K562 (cell line): ENCODE results near the gene RAB40B. TPM values are rescaled to one million over a fixed set of nuclear protein-coding genes. Genes with fewer than 3 reads are reported as not detected.

Experiments used
- ATAC-seq: fragments of 200-7000 bp; cut with Tn5 transposase; 3 replicates; pipeline ENCODE4 v1.9.1; 2020; ENCODE audit warnings: moderate library complexity
- BruUV-seq: library from RNA; stranded (reverse); fragments of 400-500 nt; replicated peaks from 2 replicates; lab custom pipeline; 2021; lab: Mats Ljungman, UMichigan
- CTCF ChIA-PET: fragments of 300-600 bp; formaldehyde crosslinking; extraction: SDS; loops from one replicate; lab custom pipeline; 2021; ENCODE audit warnings: low intra/inter-chr PET ratio; lab: Yijun Ruan, JAX
- POLR2A ChIA-PET: fragments of 300-600, 350-650 bp; sonication (Branson Sonifier 250); formaldehyde crosslinking; extraction: SDS; loops from one replicate; lab custom pipeline; 2021; ENCODE audit warnings: antibody characterized with exemption, inconsistent platforms; lab: Yijun Ruan, JAX
- DNase-seq, 4 experiments: peaks; one replicate each; pipeline versions ENCODE4 v3.0.0 to v3.0.0-alpha.2; 2011 to 2018; ENCODE audit warnings: low spot score in 3 of 4, mixed read lengths in 3 of 4; ENCODE audit errors: extremely low read depth in 1 of 4
- FAIRE-seq: peaks from 2 replicates; lab custom pipeline; 2011; peaks lifted over from hg19 to GRCh38; lab: Jason Lieb, UNC
- H2AFZ ChIP-seq: 2 replicates; pipeline ENCODE4 v1.6.0; 2011; ENCODE audit warnings: low read depth, low read length, control low read depth, inconsistent platforms
- H3K27ac ChIP-seq: fragments of 200-600 bp; 3 replicates; pipeline ENCODE4 v1.8.0; 2011; ENCODE audit warnings: low read depth, mild to moderate bottlenecking, control low read depth, inconsistent platforms, low read length, moderate library complexity, mixed read lengths; ENCODE audit errors: extremely low read depth
- H3K27me3 ChIP-seq, 2 experiments: fragments of 300-600 bp in 1 of 2; 2 replicates in 1 of 2; 3 replicates in 1 of 2; pipeline versions ENCODE4 v1.6.0 to v1.8.0; 2011; ENCODE audit warnings: inconsistent platforms in 2 of 2, low read length in 2 of 2, mild to moderate bottlenecking in 1 of 2, mixed read lengths in 1 of 2, moderate library complexity in 1 of 2; ENCODE audit not compliant: control insufficient read depth in 2 of 2, insufficient read depth in 2 of 2
- H3K36me3 ChIP-seq: fragments of 300-600 bp; 3 replicates; pipeline ENCODE4 v1.8.0; 2011; ENCODE audit warnings: mild to moderate bottlenecking, low read length, inconsistent platforms; ENCODE audit not compliant: control insufficient read depth, insufficient read depth
- H3K4me1 ChIP-seq, 2 experiments: fragments of 200-600 bp in 1 of 2; replicated peaks in 1 of 2; 2 replicates in 1 of 2; 3 replicates in 1 of 2; pipeline versions ENCODE4 v1.5.1 to v1.8.0; 2011; ENCODE audit warnings: inconsistent platforms in 2 of 2, low read length in 2 of 2, mild to moderate bottlenecking in 1 of 2, mixed read lengths in 1 of 2, moderate library complexity in 1 of 2; ENCODE audit not compliant: control insufficient read depth in 2 of 2, insufficient read depth in 2 of 2
- H3K4me2 ChIP-seq: 2 replicates; pipeline ENCODE4 v1.6.1; 2011; ENCODE audit warnings: low read length, control low read depth, inconsistent platforms, mixed read lengths; ENCODE audit not compliant: insufficient read depth
- H3K4me3 ChIP-seq: fragments of 200-600 bp; sonication (generic), shearing (Covaris generic); 2 replicates; pipeline ENCODE4 v1.5.1; 2016; ENCODE audit warnings: control low read depth, inconsistent platforms
- H3K79me2 ChIP-seq: fragments of 200-600 bp; 3 replicates; pipeline ENCODE4 v1.8.0; 2011; ENCODE audit warnings: low read length, inconsistent platforms; ENCODE audit not compliant: control insufficient read depth, insufficient read depth
- H3K9ac ChIP-seq, 2 experiments: 2 replicates each; pipeline versions ENCODE4 v1.6.0 to v1.6.1; 2011; ENCODE audit warnings: low read depth in 2 of 2, low read length in 2 of 2, control low read depth in 1 of 2, inconsistent platforms in 1 of 2, mild to moderate bottlenecking in 1 of 2, mixed read lengths in 1 of 2; ENCODE audit not compliant: insufficient read depth in 1 of 2
- H3K9me1 ChIP-seq: one replicate; pipeline ENCODE4 v1.6.0; 2011; ENCODE audit warnings: inconsistent platforms, mild to moderate bottlenecking, low read length, moderate library complexity; ENCODE audit not compliant: control insufficient read depth, insufficient read depth
- H3K9me3 ChIP-seq: replicated peaks from 2 replicates; pipeline ENCODE4 v1.5.1; 2011; ENCODE audit warnings: low read depth, low read length, inconsistent platforms; ENCODE audit not compliant: control insufficient read depth, insufficient read depth
- H4K20me1 ChIP-seq: replicated peaks from 2 replicates; pipeline ENCODE4 v1.6.1; 2011; ENCODE audit warnings: low read length, inconsistent platforms, mixed read lengths; ENCODE audit not compliant: control insufficient read depth, insufficient read depth
- CBFA2T3 ChIP-seq: fragments of 450-650 bp; IDR thresholded peaks from 2 replicates; pipeline ENCODE4 v1.6.1; 2017
- KHSRP ChIP-seq: fragments of 450-650 bp; IDR thresholded peaks from 2 replicates; pipeline ENCODE4 v1.6.1; 2017
- MGA ChIP-seq: fragments of 450-650 bp; IDR thresholded peaks from 2 replicates; pipeline ENCODE4 v1.6.1; 2016; ENCODE audit warnings: mild to moderate bottlenecking, moderate library complexity
- MTA3 ChIP-seq: fragments of 450-650 bp; formaldehyde crosslinking; IDR thresholded peaks from 2 replicates; pipeline ENCODE4 v1.6.1; 2017; ENCODE audit warnings: mild to moderate bottlenecking, borderline replicate concordance
- PTBP1 ChIP-seq: fragments of 200-400 bp; formaldehyde crosslinking; IDR thresholded peaks from 2 replicates; pipeline ENCODE4 v1.6.1; 2017; ENCODE audit warnings: low read depth, low read length
- ZNF696 ChIP-seq: fragments of 250-450 bp; sonication (Bioruptor Pico); conservative IDR thresholded peaks from 2 replicates; pipeline ENCODE4 v1.4.0; 2020; ENCODE audit warnings: mild to moderate bottlenecking, moderate library complexity
- WGBS: fragments of 100-300 bp; shearing (Covaris generic); methylation state at CpG from one replicate; pipeline ENCODE4 v1.1.6; 2016; ENCODE audit warnings: low coverage, mixed read lengths; ENCODE audit not compliant: insufficient coverage; ENCODE audit errors: missing lambda C conversion rate; 5-methylcytosine and 5-hydroxymethylcytosine counted together
- in situ Hi-C: fragments of 300-500 bp; cut with MboI; formaldehyde crosslinking; loops from 4 replicates; pipeline ENCODE4 v1.15.0; 2018; ENCODE audit warnings: inconsistent platforms, mixed read lengths
- intact Hi-C: fragments of 100-400 bp; cut with micrococcal nuclease; formaldehyde crosslinking; loops from 2 replicates; pipeline ENCODE4 v1.14.2; 2022
- polyA plus RNA-seq, 8 experiments: library from polyadenylated mRNA; depleted of rRNA in 4 of 8; stranded (reverse) in 5 of 8; unstranded in 3 of 8; fragments of >200 nt; fragmentation: Nextera tagmentation in 2 of 8; fragmentation: Illumina TruSeq in 1 of 8; extraction: Ambion mirVana in 2 of 8; extraction: Trizol in 1 of 8; gene quantifications; 2 replicates each; pipeline versions ENCODE4 v1.2.1 to v1.2.3, GENCODE V29; 2011 to 2014; ENCODE audit warnings: inconsistent platforms in 1 of 8, missing spikeins in 1 of 8
- total RNA-seq, 7 experiments: library from RNA; depleted of rRNA in 6 of 7; stranded (reverse); fragments of >200 nt in 6 of 7; fragmentation: Illumina TruSeq in 2 of 7; extraction: Trizol in 2 of 7; gene quantifications; 2 replicates each; pipeline versions ENCODE4 v1.2.1 to v1.2.3, GENCODE V29; 2011 to 2021; ENCODE audit warnings: low replicate concordance in 1 of 7
- TF ChIP-seq, protein P1 (sequence below): fragments of 250-450 bp; sonication (Bioruptor Pico); IDR thresholded peaks from 2 replicates; pipeline ENCODE4 v1.8.0; 2022; ENCODE audit warnings: moderate library complexity, mild to moderate bottlenecking, inconsistent platforms

RAB40B gene
- total and polyA plus RNA-seq, 9 of the 15 experiments (the other 6 are each of a cell fraction or from before 2014, with no cell fraction given), result 0.13 to 4.6 (median 1.4) TPM

DNA sequence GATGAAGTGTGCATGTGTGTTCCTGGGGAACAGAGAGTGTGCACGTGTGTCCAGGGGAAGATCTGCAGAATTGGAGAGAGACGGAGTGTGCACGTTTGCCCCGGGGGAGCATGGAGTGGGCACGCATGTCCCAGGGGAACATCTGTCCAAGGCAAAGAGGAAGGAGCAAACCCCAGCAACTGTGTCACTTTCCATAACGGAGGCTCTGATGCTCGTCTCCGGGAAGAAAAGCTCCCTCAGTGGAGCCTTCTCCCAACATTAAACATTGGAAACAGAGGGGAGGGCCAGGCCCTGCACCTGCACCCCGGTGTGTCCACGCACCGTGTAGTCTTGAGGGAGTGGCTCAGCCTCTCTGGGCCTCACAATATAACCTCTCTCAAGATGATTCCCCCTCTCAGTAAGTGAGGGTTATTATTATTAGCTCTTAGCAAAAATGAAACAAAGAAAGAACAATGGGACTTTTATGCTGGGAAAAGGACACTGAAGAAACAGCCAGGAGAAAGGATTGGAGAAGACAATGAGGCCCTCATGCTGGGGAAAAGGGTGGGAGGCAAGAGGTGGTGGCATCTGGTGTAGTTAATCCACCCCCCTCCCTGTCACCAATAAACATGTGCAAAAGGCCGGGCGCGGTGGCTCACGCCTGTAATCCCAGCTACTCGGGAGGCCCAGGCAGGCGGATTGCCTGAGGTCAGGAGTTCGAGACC is 7.6 kb downstream of the RAB40B start:
- FAIRE-seq (no peak), DNase-seq (no peak), ATAC-seq (no peak)
- no peak overlapping the region for H3K9ac ChIP-seq
- no peak overlapping the region for H3K4me3 ChIP-seq
- WGBS, result 13% methylated on average over 17 of the region's 18 CpGs
- no TSS peak for BruUV-seq
- intact Hi-C loops, result no loop called here
- CTCF ChIA-PET, result no interaction called here
- H3K27ac ChIP-seq, result no peak overlapping the region
- H2AFZ ChIP-seq, result no peak overlapping the region
- POLR2A ChIA-PET, result interaction anchor here (0.6 kb wide), 1 partner anchor 497 kb away, joined by 4 read pairs; no protein-coding TSS in a partner anchor
- H3K36me3 ChIP-seq, result no peaks in the 10 kb centered on the region
- H3K4me1 ChIP-seq, result peaks cover 0 to 7% of the 10 kb centered on the region in 2 experiments; a peak in 2 of 5 replicates
- H4K20me1 ChIP-seq, result 0 out of 2 replicates have a peak, but pooled peaks cover 2% of the 10 kb centered on the region
- H3K79me2 ChIP-seq, result no peaks in the 10 kb centered on the region
- peaks cover 8% of the 10 kb centered on the region for H3K9me3 ChIP-seq
- peaks cover 4 to 27% of the 10 kb centered on the region in 2 experiments; a peak in 4 of 5 replicates for H3K27me3 ChIP-seq
- in situ Hi-C loops, result no loop called here
- H3K9me1 ChIP-seq, result no peaks in the 10 kb centered on the region
- no peak overlapping the region for H3K4me2 ChIP-seq
- TF ChIP-seq, protein P1, sequence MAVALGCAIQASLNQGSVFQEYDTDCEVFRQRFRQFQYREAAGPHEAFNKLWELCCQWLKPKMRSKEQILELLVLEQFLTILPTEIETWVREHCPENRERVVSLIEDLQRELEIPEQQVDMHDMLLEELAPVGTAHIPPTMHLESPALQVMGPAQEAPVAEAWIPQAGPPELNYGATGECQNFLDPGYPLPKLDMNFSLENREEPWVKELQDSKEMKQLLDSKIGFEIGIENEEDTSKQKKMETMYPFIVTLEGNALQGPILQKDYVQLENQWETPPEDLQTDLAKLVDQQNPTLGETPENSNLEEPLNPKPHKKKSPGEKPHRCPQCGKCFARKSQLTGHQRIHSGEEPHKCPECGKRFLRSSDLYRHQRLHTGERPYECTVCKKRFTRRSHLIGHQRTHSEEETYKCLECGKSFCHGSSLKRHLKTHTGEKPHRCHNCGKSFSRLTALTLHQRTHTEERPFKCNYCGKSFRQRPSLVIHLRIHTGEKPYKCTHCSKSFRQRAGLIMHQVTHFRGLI, result no peak
- TF ChIP-seq ZNF696 (CRISPR knock-in tag) (no peak), MTA3 (no peak), PTBP1 (no peak), MGA (no peak), KHSRP (no peak), CBFA2T3 (no peak)
